ENCODE results near the gene ZNF527.

DNA sequence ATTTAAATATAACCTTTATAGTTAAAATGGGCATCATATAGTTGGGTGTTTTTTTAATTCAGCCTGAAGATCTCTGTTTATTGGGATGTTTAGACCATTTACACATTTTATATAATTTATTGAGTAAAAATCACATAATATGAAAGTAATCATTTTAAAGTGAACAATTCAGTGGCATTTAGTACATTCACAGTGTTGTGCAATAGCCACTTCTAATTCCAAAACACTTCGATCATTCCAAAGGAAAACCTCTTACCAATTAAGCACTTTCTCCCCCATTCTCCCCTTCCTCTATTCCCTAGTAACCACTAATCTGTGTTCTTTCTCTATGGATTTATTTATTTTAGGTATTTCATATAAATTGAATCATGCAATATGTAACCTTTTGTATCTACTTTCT is 30.2 kb downstream of the ZNF527 start:
- TF ChIP-seq, protein P1, sequence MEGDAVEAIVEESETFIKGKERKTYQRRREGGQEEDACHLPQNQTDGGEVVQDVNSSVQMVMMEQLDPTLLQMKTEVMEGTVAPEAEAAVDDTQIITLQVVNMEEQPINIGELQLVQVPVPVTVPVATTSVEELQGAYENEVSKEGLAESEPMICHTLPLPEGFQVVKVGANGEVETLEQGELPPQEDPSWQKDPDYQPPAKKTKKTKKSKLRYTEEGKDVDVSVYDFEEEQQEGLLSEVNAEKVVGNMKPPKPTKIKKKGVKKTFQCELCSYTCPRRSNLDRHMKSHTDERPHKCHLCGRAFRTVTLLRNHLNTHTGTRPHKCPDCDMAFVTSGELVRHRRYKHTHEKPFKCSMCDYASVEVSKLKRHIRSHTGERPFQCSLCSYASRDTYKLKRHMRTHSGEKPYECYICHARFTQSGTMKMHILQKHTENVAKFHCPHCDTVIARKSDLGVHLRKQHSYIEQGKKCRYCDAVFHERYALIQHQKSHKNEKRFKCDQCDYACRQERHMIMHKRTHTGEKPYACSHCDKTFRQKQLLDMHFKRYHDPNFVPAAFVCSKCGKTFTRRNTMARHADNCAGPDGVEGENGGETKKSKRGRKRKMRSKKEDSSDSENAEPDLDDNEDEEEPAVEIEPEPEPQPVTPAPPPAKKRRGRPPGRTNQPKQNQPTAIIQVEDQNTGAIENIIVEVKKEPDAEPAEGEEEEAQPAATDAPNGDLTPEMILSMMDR (conservative IDR thresholded peaks at IDR 0.05), result no peak
- TF ChIP-seq ZFX (IDR thresholded peaks at IDR 0.05), result no peak

Measured in C4-2B (cell line).